Renal cortical epithelial cell (primary cell): ENCODE measurements around the gene BIRC6. TPM values are rescaled to one million over a fixed set of nuclear protein-coding genes. Genes with fewer than 3 reads are reported as not detected.

Experiments used
- total RNA-seq: library from RNA; depleted of rRNA; stranded (reverse); fragments of >200 nt; gene quantifications from 2 replicates; pipeline ENCODE4 v1.2.3, GENCODE V29; 2014

The BIRC6 gene
- total RNA-seq, 1 donor from 2014 or later: 290 TPM

Other genes starting within 250 kb of the BIRC6 start
- 33.5 and 36.1 TPM in 2 replicates for gene SLC30A6, start 191.2 kb upstream of the BIRC6 start, total RNA-seq
- gene NLRC4, start 92.1 kb upstream of the BIRC6 start, total RNA-seq: not detected in 2 replicates
- 46.0 and 55.3 TPM in 2 replicates for gene YIPF4, start 79.1 kb upstream of the BIRC6 start, total RNA-seq